Mucosa of descending colon (tissue), 3 donors: ENCODE measurements around the gene LYPD6. TPM values are rescaled to one million over a fixed set of nuclear protein-coding genes. Genes with fewer than 3 reads are reported as not detected.

Experiments
- ATAC-seq: fragments of 200-7000 bp; cut with Tn5 transposase; one replicate; pipeline ENCODE4 v1.9.1; 2020; ENCODE audit warnings: mild to moderate bottlenecking, moderate library complexity
- DNase-seq, 3 donors: peaks; one replicate each; pipeline ENCODE4 v3.0.0-alpha.2; 2020
- H3K36me3 ChIP-seq: fragments of 200-600 bp; one replicate; pipeline ENCODE4 v1.8.0; 2021; ENCODE audit warnings: low read depth, mild to moderate bottlenecking
- H3K4me1 ChIP-seq: fragments of 200-600 bp; one replicate; pipeline ENCODE4 v1.8.0; 2021; ENCODE audit warnings: low read depth, mild to moderate bottlenecking
- H3K4me3 ChIP-seq: fragments of 200-600 bp; one replicate; pipeline ENCODE4 v1.8.0; 2021; ENCODE audit warnings: mild to moderate bottlenecking
- H3K9me3 ChIP-seq: fragments of 200-600 bp; one replicate; pipeline ENCODE4 v1.8.0; 2021; ENCODE audit warnings: mild to moderate bottlenecking
- CTCF ChIP-seq: fragments of 200-600 bp; IDR thresholded peaks from one replicate; pipeline ENCODE4 v1.8.0; 2022; ENCODE audit warnings: antibody characterized with exemption, mild to moderate bottlenecking
- intact Hi-C, 2 donors: fragments of 100-400 bp; cut with DNase I in 1 of 2; cut with micrococcal nuclease in 1 of 2; formaldehyde crosslinking; loops; one replicate each; pipeline versions ENCODE4 v1.11.0 to v1.11.1; 2022; cut with DNase I, micrococcal nuclease
- total RNA-seq, 3 donors: library from RNA; stranded (reverse); fragmentation: NEBNext Ultra II Directional in 2 of 3; extraction: Animal tissue kit (Norgen Biotek cat#: 25700) in 2 of 3; gene quantifications; one replicate each; pipeline versions ENCODE4 v1.2.1 to v1.2.4, GENCODE V29; 2021 to 2023
- donor health status: DM: no; HTN: no; CAD: no; lungs with moderate emphysema.
- donor health status: DM: no; HTN: no; CAD: no.
- donor health status: DM: no; HTN: yes; CAD: no.

Gene LYPD6
- total RNA-seq, 3 donors from 2014 or later: 2.0 to 2.4 (median 2.2) TPM

DNA sequence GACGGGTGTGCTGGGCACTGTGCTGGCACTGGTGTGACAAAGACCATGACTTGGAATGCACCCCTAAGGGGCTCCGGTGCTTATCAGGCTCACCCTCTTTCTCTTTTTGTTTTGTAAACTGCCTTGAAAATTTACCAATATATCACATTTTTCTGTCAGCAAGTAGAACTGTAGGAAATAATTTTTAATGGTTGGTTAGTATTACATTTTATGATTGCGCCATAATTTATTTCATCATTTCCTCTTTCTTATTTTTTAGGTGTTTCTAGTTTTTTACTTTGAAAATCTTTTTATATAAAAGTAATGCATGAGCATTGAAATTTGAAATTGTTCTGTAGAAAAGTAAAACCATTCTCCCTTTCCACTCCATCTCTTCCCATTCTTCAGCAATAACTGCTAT, 156.3 kb downstream of the LYPD6 start:
- H3K36me3 ChIP-seq: no peaks in the 10 kb centered on the region
- intact Hi-C loops: no loop called here
- no peaks in the 10 kb centered on the region for H3K4me1 ChIP-seq
- no peaks in the 10 kb centered on the region for H3K9me3 ChIP-seq
- DNase-seq (no peak), ATAC-seq (no peak)
- no peak overlapping the region for H3K4me3 ChIP-seq
- TF ChIP-seq CTCF: no peak

- no peaks in the 10 kb centered on the region for H3K36me3 ChIP-seq
- H3K4me3 ChIP-seq: no peak overlapping the region
- ATAC-seq (no peak), DNase-seq (no peak)
- TF ChIP-seq CTCF: no peak
- intact Hi-C loops: no loop called here
- H3K9me3 ChIP-seq: no peaks in the 10 kb centered on the region
- H3K4me1 ChIP-seq: no peaks in the 10 kb centered on the region
Measured at GRCh38 chr2:149487189-149487588, 156.8 kb downstream of the LYPD6 start.

GRCh38 chr2:149488706-149489440, 158.5 kb downstream of the LYPD6 start:
- Histone ChIP-seq H3K36me3 (no peaks in the 10 kb centered on the region), H3K4me3 (no peak overlapping the region), H3K9me3 (no peaks in the 10 kb centered on the region), H3K4me1 (no peaks in the 10 kb centered on the region)
- intact Hi-C loops: no loop called here
- DNase-seq: no peak
- TF ChIP-seq CTCF: no peak
- no peak for ATAC-seq

DNA sequence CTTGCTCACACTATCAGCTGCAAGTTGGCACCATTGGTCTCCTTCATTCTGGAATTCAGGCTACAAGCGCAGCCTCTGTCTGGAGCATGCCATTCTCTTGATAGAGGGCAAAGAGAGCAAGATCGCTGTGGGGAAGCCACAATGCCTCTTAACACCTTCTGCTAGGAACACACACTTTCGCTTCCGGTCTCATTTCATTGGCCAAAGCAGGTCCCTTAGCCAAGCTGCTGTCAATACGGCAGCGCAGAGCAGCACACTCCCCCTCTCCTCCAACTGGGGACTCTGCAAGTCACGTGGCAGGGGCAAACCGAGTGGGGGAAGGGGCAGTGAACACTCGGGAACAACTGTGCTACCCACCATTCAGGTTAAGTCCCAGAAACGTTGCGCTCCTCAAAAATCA, 159.1 kb downstream of the LYPD6 start:
- no peak for TF ChIP-seq CTCF
- no peak for ATAC-seq

DNA sequence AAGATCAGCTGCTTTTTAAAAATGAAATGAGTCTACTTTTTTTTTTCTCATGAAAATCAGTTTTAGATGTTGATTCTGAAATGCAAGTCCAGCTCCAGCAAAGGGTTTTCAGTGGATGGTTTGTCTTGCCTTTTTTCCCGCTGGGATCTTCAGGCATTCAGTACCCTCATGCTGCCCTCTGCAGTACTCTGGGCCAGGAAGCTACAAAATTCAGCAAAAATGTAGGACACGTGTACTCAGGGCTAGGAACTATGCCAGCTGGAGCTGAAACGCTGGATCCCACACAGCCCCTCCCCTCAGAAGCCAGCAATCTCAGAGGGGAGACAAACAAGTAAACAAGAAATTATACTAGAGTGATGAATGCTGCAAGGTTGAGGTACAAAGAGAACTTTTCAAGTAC, 159.9 kb downstream of the LYPD6 start:
- Histone ChIP-seq H3K4me1 (no peaks in the 10 kb centered on the region), H3K36me3 (no peaks in the 10 kb centered on the region), H3K9me3 (peaks cover 2% of the 10 kb centered on the region), H3K4me3 (no peak overlapping the region)
- intact Hi-C loops: no loop called here
- no peak for DNase-seq
- no peak for ATAC-seq
- no peak for TF ChIP-seq CTCF

More for the DNA sequence above, 159.1 kb downstream of the LYPD6 start:
- Histone ChIP-seq H3K36me3 (no peaks in the 10 kb centered on the region), H3K4me1 (no peaks in the 10 kb centered on the region), H3K9me3 (no peaks in the 10 kb centered on the region), H3K4me3 (no peak overlapping the region)
- intact Hi-C loops: no loop called here
- DNase-seq: no peak
